HG02840 (cell line): ENCODE results near the gene GABRR2.
"Not testable (repeated sequence)": the region's sequence is repeated elsewhere in the genome, so short reads cannot be mapped to it uniquely, and the experiment has no call there.

Experiments used
- ATAC-seq: cut with Tn5 transposase; IDR thresholded peaks from one replicate; pipeline ENCODE4 v1.9.1; 2021; ENCODE audit warnings: mild to moderate bottlenecking, moderate library complexity, moderate number of reproducible peaks; ENCODE audit not compliant: unreplicated experiment, low FRiP score

GABRR2 gene

GRCh38 chr6:89328976-89329375 is 13.9 kb upstream of the GABRR2 start:
- no peak for ATAC-seq

- ATAC-seq: no peak
Measured at GRCh38 chr6:89324304-89324703, 9.2 kb upstream of the GABRR2 start.

- ATAC-seq: no peak
Measured at GRCh38 chr6:89323511-89323971, 8.4 kb upstream of the GABRR2 start.

- ATAC-seq: no peak
Measured at GRCh38 chr6:89321131-89321970, 6.3 kb upstream of the GABRR2 start.

GRCh38 chr6:89320012-89320559 is 5.0 kb upstream of the GABRR2 start:
- ATAC-seq: no peak

- no peak for ATAC-seq
Measured at GRCh38 chr6:89317067-89317466, 2.0 kb upstream of the GABRR2 start.

GRCh38 chr6:89314692-89315091 is 407 bp downstream of the GABRR2 start:
- no peak for ATAC-seq

GRCh38 chr6:89313006-89313405 is 2.1 kb downstream of the GABRR2 start:
- no peak for ATAC-seq

GRCh38 chr6:89311853-89312531 is 3.1 kb downstream of the GABRR2 start:
- ATAC-seq: no peak

GRCh38 chr6:89311530-89311852 is 3.6 kb downstream of the GABRR2 start:
- ATAC-seq: no peak

- ATAC-seq: no peak
Measured at GRCh38 chr6:89310929-89311328, 4.2 kb downstream of the GABRR2 start.

GRCh38 chr6:89308525-89309395 is 6.3 kb downstream of the GABRR2 start:
- ATAC-seq: no peak

GRCh38 chr6:89304517-89304916 is 10.6 kb downstream of the GABRR2 start:
- not testable (repeated sequence) for ATAC-seq

- no peak for ATAC-seq
Measured at GRCh38 chr6:89302936-89303335, 12.2 kb downstream of the GABRR2 start.

- no peak for ATAC-seq
Measured at GRCh38 chr6:89302195-89302770, 12.8 kb downstream of the GABRR2 start.

GRCh38 chr6:89301586-89302194 is 13.4 kb downstream of the GABRR2 start:
- ATAC-seq: no peak

GRCh38 chr6:89299466-89299850 is 15.6 kb downstream of the GABRR2 start:
- no peak for ATAC-seq

- ATAC-seq: no peak
Measured at GRCh38 chr6:89298680-89299465, 16.2 kb downstream of the GABRR2 start.

GRCh38 chr6:89297695-89298351 is 17.3 kb downstream of the GABRR2 start:
- peak; percentile 90 for ATAC-seq
